ENCODE data around the gene ITPRIP.

GRCh38 chr10:104325436-104326435 lies 12.5 kb downstream of the ITPRIP start:
- TF ChIP-seq GABPA (IDR thresholded peaks at IDR 0.05 in 1 of 2, conservative IDR thresholded peaks at IDR 0.05 in 1 of 2) (no peak), YY1 (IDR thresholded peaks at IDR 0.05) (no peak), SP1 (IDR thresholded peaks at IDR 0.05) (no peak), JUND (IDR thresholded peaks at IDR 0.05) (no peak)
- TF ChIP-seq, protein P1, sequence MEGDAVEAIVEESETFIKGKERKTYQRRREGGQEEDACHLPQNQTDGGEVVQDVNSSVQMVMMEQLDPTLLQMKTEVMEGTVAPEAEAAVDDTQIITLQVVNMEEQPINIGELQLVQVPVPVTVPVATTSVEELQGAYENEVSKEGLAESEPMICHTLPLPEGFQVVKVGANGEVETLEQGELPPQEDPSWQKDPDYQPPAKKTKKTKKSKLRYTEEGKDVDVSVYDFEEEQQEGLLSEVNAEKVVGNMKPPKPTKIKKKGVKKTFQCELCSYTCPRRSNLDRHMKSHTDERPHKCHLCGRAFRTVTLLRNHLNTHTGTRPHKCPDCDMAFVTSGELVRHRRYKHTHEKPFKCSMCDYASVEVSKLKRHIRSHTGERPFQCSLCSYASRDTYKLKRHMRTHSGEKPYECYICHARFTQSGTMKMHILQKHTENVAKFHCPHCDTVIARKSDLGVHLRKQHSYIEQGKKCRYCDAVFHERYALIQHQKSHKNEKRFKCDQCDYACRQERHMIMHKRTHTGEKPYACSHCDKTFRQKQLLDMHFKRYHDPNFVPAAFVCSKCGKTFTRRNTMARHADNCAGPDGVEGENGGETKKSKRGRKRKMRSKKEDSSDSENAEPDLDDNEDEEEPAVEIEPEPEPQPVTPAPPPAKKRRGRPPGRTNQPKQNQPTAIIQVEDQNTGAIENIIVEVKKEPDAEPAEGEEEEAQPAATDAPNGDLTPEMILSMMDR (IDR thresholded peaks at IDR 0.05; ENCODE audit: low read depth, low read length, missing input control): no peak
- TF ChIP-seq, protein P2, sequence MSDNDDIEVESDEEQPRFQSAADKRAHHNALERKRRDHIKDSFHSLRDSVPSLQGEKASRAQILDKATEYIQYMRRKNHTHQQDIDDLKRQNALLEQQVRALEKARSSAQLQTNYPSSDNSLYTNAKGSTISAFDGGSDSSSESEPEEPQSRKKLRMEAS (IDR thresholded peaks at IDR 0.05): no peak
- TF ChIP-seq, protein P3, sequence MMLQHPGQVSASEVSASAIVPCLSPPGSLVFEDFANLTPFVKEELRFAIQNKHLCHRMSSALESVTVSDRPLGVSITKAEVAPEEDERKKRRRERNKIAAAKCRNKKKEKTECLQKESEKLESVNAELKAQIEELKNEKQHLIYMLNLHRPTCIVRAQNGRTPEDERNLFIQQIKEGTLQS (IDR thresholded peaks at IDR 0.05): no peak
- TF ChIP-seq, protein P4, sequence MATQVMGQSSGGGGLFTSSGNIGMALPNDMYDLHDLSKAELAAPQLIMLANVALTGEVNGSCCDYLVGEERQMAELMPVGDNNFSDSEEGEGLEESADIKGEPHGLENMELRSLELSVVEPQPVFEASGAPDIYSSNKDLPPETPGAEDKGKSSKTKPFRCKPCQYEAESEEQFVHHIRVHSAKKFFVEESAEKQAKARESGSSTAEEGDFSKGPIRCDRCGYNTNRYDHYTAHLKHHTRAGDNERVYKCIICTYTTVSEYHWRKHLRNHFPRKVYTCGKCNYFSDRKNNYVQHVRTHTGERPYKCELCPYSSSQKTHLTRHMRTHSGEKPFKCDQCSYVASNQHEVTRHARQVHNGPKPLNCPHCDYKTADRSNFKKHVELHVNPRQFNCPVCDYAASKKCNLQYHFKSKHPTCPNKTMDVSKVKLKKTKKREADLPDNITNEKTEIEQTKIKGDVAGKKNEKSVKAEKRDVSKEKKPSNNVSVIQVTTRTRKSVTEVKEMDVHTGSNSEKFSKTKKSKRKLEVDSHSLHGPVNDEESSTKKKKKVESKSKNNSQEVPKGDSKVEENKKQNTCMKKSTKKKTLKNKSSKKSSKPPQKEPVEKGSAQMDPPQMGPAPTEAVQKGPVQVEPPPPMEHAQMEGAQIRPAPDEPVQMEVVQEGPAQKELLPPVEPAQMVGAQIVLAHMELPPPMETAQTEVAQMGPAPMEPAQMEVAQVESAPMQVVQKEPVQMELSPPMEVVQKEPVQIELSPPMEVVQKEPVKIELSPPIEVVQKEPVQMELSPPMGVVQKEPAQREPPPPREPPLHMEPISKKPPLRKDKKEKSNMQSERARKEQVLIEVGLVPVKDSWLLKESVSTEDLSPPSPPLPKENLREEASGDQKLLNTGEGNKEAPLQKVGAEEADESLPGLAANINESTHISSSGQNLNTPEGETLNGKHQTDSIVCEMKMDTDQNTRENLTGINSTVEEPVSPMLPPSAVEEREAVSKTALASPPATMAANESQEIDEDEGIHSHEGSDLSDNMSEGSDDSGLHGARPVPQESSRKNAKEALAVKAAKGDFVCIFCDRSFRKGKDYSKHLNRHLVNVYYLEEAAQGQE (IDR thresholded peaks at IDR 0.05): no peak
